Esophagus squamous epithelium (tissue), 4 donors: Measurements from ENCODE around the gene TCF7.

ENCODE experiments used
- CTCF ChIP-seq, 6 experiments: fragments of 450-650 bp in 4 of 6; fragments of 200-600 bp in 2 of 6; sonication (generic) in 2 of 6; IDR thresholded peaks; one replicate each; pipeline ENCODE4 v1.5.1; 2016 to 2019; ENCODE audit warnings: antibody characterized with exemption in 6 of 6, mild to moderate bottlenecking in 4 of 6, moderate library complexity in 4 of 6
- POLR2A ChIP-seq, 4 donors: fragments of 450-650 bp; IDR thresholded peaks; one replicate each; pipeline ENCODE4 v1.6.1; 2017; ENCODE audit warnings: antibody characterized with exemption in 4 of 4, mild to moderate bottlenecking in 4 of 4, moderate library complexity in 3 of 4

GRCh38 chr5:134103397-134103796 lies 11.1 kb upstream of the TCF7 start:
- TF ChIP-seq CTCF (IDR thresholded peaks at IDR 0.05) (no peak), POLR2A (IDR thresholded peaks at IDR 0.05) (no peak)
